Ectodermal cell (in vitro differentiated cells): ENCODE measurements around the gene NUP210.

Experiments used
- H3K27ac ChIP-seq: 2 replicates; pipeline ENCODE4 v1.7.0; 2013; ENCODE audit warnings: mild to moderate bottlenecking, low read depth, low read length; ENCODE audit not compliant: insufficient read depth, poor library complexity, severe bottlenecking
- H3K27me3 ChIP-seq: 2 replicates; pipeline ENCODE4 v1.7.0; 2013; ENCODE audit warnings: mild to moderate bottlenecking, low read length; ENCODE audit not compliant: insufficient read depth, control insufficient read depth, poor library complexity, severe bottlenecking
- H3K36me3 ChIP-seq: one replicate; pipeline ENCODE4 v1.7.0; 2013; ENCODE audit warnings: low read length; ENCODE audit not compliant: control insufficient read depth, insufficient read depth
- H3K4me1 ChIP-seq: one replicate; pipeline ENCODE4 v1.7.0; 2013; ENCODE audit warnings: low read length; ENCODE audit not compliant: control insufficient read depth, insufficient read depth
- H3K4me3 ChIP-seq: 2 replicates; pipeline ENCODE4 v1.7.0; 2013; ENCODE audit warnings: low read depth, low read length, control low read depth; ENCODE audit not compliant: insufficient read depth
- H3K9me3 ChIP-seq: 2 replicates; pipeline ENCODE4 v1.7.0; 2013; ENCODE audit warnings: mild to moderate bottlenecking, low read length, moderate library complexity; ENCODE audit not compliant: control insufficient read depth
- WGBS, 2 experiments: methylation state at CpG; one replicate each; pipeline ENCODE4 v1.1.7; 2013; ENCODE audit warnings: missing lambda C conversion rate in 2 of 2; 5-methylcytosine and 5-hydroxymethylcytosine counted together

The NUP210 gene

DNA sequence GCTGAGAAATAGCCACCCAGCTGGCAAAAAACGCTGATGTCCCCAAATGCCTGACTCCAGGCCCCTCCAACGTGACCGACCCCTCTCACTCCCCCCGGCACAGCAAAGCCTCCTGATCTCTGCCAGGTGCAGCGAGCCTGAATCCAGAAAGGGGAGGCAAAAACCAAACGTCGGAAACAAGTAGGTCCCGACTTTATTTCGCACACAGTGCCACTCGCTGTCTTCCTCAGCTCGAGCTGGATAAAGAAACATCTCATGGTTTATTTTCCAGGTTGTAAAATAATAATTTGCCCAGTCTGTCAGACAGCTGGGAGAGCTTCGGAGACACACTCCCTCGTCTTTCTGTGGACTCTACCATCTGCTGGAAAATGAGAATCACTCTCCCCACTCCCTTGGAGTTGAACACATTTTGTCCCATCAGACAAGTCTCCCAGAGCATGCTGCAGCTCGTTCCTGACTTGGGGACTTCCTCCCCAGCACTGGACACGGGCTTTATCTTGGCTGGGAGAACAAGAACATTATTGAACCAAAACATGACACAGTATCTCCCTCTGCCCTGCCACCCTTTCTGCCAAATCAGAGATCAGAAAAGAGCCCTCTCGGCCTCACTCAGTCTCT, 142.8 kb downstream of the NUP210 start:
- Histone ChIP-seq H3K36me3 (no peaks in the 10 kb centered on the region), H3K4me1 (peaks cover 29% of the 10 kb centered on the region), H3K9me3 (no peaks in the 10 kb centered on the region), H3K27me3 (peaks cover 18% of the 10 kb centered on the region), H3K27ac (no peak overlapping the region), H3K4me3 (no peak overlapping the region)
- 83 to 84% methylated on average over 16 of the region's 16 CpGs for WGBS, 2 experiments

DNA sequence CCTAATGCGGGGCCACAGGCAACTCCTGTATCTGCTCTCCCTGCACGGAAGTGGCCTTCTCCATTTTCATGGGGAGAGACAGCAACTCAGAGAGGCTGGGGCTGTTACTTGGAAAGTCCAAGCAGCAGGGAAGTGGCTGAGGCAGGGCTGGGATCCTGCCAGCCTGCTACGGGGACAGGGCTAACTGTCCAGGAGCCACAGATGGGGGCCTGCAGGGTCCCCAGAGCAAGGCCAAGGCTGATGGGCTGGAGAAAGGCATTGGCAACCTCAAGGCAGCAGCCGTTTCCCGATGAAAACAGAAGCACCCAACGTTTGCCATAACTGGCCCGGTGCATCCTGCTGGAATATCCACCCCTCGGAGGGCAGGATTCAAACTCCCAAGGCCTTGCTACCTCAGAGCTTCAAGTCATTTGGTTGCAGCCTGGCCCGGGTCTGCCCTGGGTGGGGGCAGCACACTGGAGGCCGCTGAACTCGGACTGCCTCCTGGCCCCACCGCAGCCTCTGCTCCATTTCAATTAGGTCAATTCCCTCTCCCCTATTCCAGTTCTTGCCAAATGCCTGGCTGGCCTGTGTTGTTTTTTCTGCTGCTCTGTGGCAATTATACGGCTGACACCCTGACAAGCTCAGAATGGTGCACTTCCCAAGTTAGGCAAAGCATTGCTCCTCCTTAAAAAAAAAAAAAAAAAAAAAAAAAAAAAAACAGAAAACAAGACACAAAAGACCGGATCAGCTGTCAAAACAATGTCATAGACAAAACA, 143.5 kb downstream of the NUP210 start:
- no peaks in the 10 kb centered on the region for H3K36me3 ChIP-seq
- no peak overlapping the region for H3K4me3 ChIP-seq
- WGBS, 2 experiments, result 78 to 80% methylated on average over 14 of the region's 14 CpGs
- H3K4me1 ChIP-seq, result peaks cover 28% of the 10 kb centered on the region
- H3K9me3 ChIP-seq, result no peaks in the 10 kb centered on the region
- peaks cover 11% of the 10 kb centered on the region for H3K27me3 ChIP-seq
- no peak overlapping the region for H3K27ac ChIP-seq

DNA sequence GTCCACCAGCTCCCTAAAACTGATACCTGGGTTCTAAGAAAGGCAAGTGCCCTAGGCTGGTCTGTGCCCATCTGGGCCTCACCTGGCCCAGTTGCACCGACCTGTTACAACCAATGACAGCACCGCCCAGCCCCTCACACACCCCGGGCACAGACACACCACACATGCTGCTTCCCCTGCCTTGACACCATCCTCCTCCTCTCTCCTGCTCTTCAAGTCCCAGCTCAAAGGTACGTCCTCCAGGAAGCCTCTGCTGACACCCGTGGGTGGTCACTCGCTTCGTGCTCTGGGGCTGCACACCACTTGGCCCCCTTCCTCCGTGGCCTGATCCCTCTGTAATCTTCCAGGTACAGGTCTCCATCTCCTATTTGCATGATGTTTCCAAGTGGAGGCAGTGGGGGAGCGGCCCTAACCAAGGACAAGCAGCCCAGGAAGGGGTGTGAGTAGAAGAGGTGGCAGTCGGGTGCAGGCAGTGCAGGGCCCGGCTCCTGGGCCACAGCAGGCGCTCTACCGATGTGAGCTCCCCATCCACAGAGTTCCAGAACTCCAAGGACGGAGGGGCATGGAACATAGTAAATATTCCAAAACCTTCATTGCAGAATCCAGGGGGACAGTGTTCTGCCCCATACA, 144.6 kb downstream of the NUP210 start:
- Histone ChIP-seq H3K4me3 (no peak overlapping the region), H3K9me3 (no peaks in the 10 kb centered on the region), H3K27me3 (peaks cover under 1% of the 10 kb centered on the region), H3K4me1 (peaks cover 21% of the 10 kb centered on the region), H3K27ac (no peak overlapping the region), H3K36me3 (no peaks in the 10 kb centered on the region)
- WGBS, 2 experiments, result 90 to 94% methylated on average over 14 of the region's 14 CpGs

DNA sequence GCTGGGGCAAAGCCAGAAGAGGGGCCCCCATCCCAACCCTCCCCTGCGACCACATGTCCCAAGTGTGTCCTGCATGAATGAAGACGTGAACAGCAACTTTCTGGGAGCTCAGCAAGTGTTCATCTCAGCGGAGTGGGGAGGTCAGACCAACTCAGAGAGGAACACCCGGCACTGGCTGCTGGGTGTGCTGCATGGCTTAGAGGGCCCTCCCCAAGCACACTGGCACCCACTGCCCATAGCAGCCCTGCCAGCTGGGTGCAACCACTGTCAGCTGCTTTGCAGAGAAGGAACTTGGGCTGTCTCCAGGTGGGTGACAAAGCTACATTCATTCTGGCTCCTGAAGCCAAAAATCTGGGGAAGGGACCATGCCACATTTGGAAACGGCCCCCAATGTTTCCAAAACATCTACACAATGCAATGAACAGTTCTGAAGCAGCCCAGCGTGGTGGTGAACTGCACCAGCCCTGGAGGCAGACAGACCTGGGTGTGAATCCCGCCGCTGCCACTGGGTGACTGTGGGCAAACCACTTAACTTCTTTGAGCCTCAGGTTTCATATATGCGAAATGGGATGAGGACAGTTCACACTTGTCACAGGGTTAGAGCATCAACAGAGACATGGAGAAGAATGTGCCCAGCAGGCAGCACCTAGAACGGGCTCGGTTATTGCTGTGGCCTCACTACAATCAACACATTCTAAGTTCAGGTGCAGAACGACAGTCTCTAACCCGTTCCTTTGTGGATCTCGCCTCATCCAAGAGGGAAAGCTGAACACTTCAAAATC, 145.4 kb downstream of the NUP210 start:
- WGBS, 2 experiments, result 91 to 95% methylated on average over 14 of the region's 14 CpGs
- no peak overlapping the region for H3K27ac ChIP-seq
- no peak overlapping the region for H3K4me3 ChIP-seq
- H3K36me3 ChIP-seq, result no peaks in the 10 kb centered on the region
- no peaks in the 10 kb centered on the region for H3K27me3 ChIP-seq
- no peaks in the 10 kb centered on the region for H3K9me3 ChIP-seq
- H3K4me1 ChIP-seq, result peaks cover 21% of the 10 kb centered on the region

DNA sequence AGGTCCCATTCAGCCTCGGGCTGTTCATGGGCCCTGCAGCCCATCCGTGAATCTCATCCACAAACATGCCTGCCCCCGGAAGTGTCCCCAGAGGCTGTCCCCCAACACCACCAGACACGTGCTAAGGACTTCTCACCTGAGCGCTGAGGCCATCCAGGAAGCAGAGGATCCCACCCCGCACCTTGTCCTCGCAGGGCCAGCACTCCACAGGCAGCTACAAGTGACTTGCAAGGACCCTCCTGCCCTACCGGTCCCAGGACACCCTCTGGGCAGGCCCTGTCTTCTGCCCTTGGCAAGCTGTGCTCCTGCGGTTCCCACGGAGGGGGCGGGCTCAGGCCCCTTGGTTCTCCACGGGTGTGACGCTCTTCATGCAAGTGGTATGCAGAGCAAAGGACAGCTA, 146.0 kb downstream of the NUP210 start:
- H3K4me1 ChIP-seq, result peaks cover 21% of the 10 kb centered on the region
- H3K4me3 ChIP-seq, result no peak overlapping the region
- H3K27ac ChIP-seq, result no peak overlapping the region
- no peaks in the 10 kb centered on the region for H3K36me3 ChIP-seq
- 78 to 80% methylated on average over 13 of the region's 13 CpGs for WGBS, 2 experiments
- no peaks in the 10 kb centered on the region for H3K9me3 ChIP-seq
- no peaks in the 10 kb centered on the region for H3K27me3 ChIP-seq

DNA sequence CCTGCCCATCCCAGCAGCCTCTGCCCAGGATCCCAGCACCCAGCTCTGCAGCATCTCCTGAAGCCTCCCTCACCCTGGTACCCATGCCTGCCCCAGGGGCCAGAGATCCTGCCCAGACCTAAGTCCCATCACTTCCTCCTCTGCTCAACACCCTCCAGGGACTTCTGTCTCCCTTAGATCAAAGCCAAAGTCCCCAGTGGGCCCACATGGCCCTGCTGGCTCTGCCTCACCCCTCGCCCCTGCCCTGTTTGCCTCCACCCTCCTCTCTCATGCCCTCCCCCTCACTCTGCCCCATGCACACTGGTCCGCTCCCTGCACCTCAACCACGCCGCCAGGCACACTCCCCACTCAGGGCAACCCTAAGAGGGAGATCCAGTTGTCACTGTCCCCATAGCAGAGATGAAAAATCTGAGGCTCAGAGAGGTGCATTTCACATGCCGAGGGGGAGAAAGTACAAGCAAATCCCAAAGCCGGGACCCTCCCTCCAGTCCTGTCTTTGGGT, 146.5 kb downstream of the NUP210 start:
- WGBS, 2 experiments, result 90 to 92% methylated on average over 6 of the region's 6 CpGs
- no peak overlapping the region for H3K27ac ChIP-seq
- no peaks in the 10 kb centered on the region for H3K36me3 ChIP-seq
- no peaks in the 10 kb centered on the region for H3K9me3 ChIP-seq
- H3K27me3 ChIP-seq, result no peaks in the 10 kb centered on the region
- peaks cover 21% of the 10 kb centered on the region for H3K4me1 ChIP-seq
- H3K4me3 ChIP-seq, result no peak overlapping the region

DNA sequence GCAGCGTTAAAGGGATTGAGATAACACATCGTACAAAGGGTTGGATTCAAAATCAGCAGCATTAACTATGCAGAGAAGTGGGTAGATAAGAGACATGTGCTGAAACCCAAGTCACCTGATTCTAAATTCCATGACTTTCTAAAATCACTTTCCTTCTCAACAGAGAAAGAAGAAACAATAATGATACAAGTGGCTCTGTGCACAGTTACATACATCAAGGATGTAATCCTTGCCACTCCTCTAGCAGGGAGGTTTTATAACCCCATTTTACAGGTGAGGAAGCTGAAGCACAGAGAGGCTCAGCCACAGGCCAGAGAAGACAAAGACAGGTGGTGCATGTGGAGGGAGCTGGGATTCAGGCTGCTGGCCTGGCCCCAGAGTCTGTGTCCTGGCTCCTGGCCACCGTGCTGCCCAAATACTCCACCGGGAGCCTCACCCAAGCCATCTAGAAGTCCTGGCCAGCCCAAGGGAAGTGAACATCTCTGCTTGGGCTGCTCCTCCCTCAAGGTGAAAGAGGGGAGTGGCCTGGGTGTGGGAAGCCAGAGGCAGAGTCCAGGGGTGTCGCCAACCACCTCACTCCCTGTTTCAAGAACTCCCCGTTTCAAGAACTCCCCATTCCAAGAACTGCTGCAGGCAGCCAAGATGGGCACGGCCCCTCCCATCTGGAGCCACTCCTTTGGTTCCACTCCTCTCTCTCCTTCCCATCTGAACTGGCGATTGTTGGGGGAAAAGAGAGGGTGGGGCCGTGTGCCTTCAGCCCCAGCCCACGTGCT, 147.1 kb downstream of the NUP210 start:
- Histone ChIP-seq H3K4me3 (no peak overlapping the region), H3K27me3 (no peaks in the 10 kb centered on the region), H3K27ac (no peak overlapping the region), H3K36me3 (no peaks in the 10 kb centered on the region), H3K9me3 (no peaks in the 10 kb centered on the region), H3K4me1 (peaks cover 18% of the 10 kb centered on the region)
- 85 to 86% methylated on average over 10 of the region's 10 CpGs for WGBS, 2 experiments

DNA sequence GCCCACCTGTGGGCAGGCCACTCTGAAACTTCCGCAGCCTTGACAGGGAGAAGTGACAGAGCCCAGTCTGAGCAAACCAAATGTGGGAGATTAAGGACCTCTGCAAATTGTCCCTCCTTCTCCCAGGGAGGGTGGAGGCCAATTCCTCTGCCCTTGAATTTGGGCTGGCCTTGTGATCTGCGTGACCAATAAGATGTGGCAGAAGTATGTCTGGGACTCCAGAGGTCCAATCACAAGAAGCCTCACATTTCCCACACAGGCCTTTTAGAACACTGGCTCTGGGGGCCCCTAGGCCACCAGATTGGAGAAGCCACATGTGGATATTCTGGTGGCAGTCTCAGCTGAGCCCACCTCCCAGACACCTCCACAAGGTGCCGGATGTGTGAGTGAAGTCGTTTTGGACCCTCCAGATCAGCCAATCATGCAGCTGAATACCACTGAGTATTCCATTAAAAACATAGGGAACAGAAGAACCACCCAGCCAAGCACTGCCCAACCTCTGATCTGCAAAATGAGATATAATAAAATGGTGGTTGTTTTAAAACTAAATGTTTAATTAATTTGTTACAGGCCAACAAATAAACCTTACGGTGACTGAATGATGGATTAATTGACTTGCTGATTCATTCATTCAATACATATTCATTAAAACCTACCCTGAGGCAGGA, 150.3 kb downstream of the NUP210 start:
- Histone ChIP-seq H3K4me1 (no peaks in the 10 kb centered on the region), H3K4me3 (no peak overlapping the region), H3K27ac (no peak overlapping the region), H3K27me3 (no peaks in the 10 kb centered on the region), H3K36me3 (no peaks in the 10 kb centered on the region), H3K9me3 (no peaks in the 10 kb centered on the region)
- 90 to 94% methylated on average over 5 of the region's 5 CpGs for whole genome bisulfite sequencing, 2 experiments

DNA sequence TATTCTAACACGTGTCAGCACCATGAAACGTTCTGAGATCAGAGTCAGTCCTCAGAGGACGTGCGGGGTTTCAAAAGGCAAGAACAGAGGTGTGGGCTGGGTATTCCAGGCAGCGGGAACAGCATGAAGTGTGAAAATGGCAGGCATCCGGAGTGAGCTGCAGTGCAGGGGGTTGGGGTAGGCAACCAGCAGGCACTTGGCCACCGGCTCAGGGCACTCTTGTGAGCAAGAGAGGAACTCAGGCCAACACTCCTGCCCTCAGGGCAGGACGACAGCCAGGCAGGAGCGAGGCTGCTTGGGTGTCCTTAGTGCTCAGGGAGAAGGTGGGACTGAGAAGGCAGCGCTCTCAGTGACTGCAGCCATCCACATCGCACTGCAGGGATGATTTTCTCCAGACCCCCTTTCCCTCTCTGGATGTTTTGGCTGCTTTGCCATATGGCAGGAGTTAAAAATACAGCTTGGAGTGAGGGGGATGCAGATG, 151.1 kb downstream of the NUP210 start:
- 74 to 80% methylated on average over 11 of the region's 11 CpGs for WGBS, 2 experiments
- no peaks in the 10 kb centered on the region for H3K9me3 ChIP-seq

More for the DNA sequence above, 151.1 kb downstream of the NUP210 start:
- Histone ChIP-seq H3K27me3 (no peaks in the 10 kb centered on the region), H3K4me3 (no peak overlapping the region), H3K27ac (no peak overlapping the region), H3K36me3 (no peaks in the 10 kb centered on the region), H3K4me1 (peaks cover 4% of the 10 kb centered on the region)
